Activated CD4-positive, alpha-beta T cell treated with anti-CD3 and anti-CD28 coated beads for 36 hours (primary cell): Measurements from ENCODE around the gene NMRK2. TPM values are rescaled to one million over a fixed set of nuclear protein-coding genes. Genes with fewer than 3 reads are reported as not detected.
"Not testable (repeated sequence)": the region's sequence is repeated elsewhere in the genome, so short reads cannot be mapped to it uniquely, and the experiment has no call there.

Source experiments
- ATAC-seq: fragments of 200-7000 bp; cut with Tn5 transposase; one replicate; pipeline ENCODE4 v1.10.0; 2021; ENCODE audit warnings: mild to moderate bottlenecking, moderate library complexity
- CTCF ChIA-PET: fragments of 350-600 bp; sonication (Branson Sonifier 250); formaldehyde crosslinking; loops from one replicate; lab custom pipeline; 2021; ENCODE audit warnings: antibody characterized with exemption; lab: Charles Lee
- POLR2A ChIA-PET: fragments of 350-600 bp; sonication (Branson Sonifier 250); formaldehyde crosslinking; loops from one replicate; lab custom pipeline; 2021; ENCODE audit warnings: antibody characterized with exemption, inconsistent platforms; lab: Charles Lee
- DNase-seq: peaks from one replicate; pipeline ENCODE4 v3.0.0-alpha.2; 2020
- H3K27ac Mint-ChIP-seq: one replicate; pipeline ENCODE4 v1.8.0; 2021; ENCODE audit warnings: mixed read lengths
- H3K27me3 Mint-ChIP-seq: one replicate; pipeline ENCODE4 v1.8.0; 2021; ENCODE audit warnings: mixed read lengths
- H3K36me3 Mint-ChIP-seq: one replicate; pipeline ENCODE4 v1.8.0; 2021; ENCODE audit warnings: low read depth, mixed read lengths
- H3K4me1 Mint-ChIP-seq: one replicate; pipeline ENCODE4 v1.8.0; 2021; ENCODE audit warnings: mixed read lengths
- H3K4me3 Mint-ChIP-seq: one replicate; pipeline ENCODE4 v1.8.0; 2021; ENCODE audit warnings: mild to moderate bottlenecking, moderate library complexity, mixed read lengths
- H3K9me3 Mint-ChIP-seq: one replicate; pipeline ENCODE4 v1.8.0; 2021; ENCODE audit warnings: low read depth, mixed read lengths
- intact Hi-C, 2 experiments: fragments of 100-400 bp; cut with DNase I in 1 of 2; cut with micrococcal nuclease in 1 of 2; formaldehyde crosslinking; loops; one replicate each; pipeline versions ENCODE4 v1.14.2 to v1.15.1; 2022 to 2024; cut with DNase I, micrococcal nuclease
- total RNA-seq, 2 experiments: library from RNA; stranded (reverse); gene quantifications; one replicate each; pipeline ENCODE4 v1.2.3, GENCODE V29; 2021

Gene NMRK2
- total RNA-seq, 2 experiments from 2014 or later, result not detected

DNA sequence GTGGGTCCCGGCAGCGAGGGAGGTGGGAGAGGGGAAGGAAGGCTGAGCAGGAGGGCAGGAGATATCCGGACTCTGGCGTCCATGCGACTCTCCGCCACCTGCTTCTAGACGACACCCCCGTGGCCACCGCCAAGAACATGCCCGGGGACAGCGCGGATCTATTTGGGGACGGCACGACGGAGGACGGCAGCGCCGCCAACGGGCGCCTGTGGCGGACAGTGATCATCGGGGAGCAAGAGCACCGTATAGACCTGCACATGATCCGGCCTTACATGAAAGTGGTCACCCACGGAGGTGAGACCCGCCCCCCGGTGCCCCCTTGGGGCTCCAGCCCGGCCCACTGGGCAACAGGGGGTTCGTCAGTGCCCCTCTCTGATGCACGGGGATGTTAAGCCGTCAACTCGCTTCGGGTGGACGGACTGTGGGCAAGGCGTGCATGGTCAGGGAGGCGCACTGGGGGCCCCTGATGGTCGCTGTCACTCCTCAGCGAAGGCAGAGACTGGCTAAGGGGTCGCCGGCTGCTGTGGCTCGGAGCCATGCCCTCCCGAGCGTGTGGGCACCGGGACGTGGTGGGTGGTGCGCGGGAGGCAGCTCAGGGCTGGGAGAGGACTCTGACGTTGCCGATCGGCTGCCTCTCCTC is 25.1 kb upstream of the NMRK2 start:
- ATAC-seq, result no peak
- H3K27ac Mint-ChIP-seq, result no peak overlapping the region
- H3K4me1 Mint-ChIP-seq, result no peaks in the 10 kb centered on the region
- ChIA-PET POLR2A (no interaction called here), CTCF (no interaction called here)
- peaks cover 2% of the 10 kb centered on the region for H3K27me3 Mint-ChIP-seq
- H3K4me3 Mint-ChIP-seq, result no peak overlapping the region
- peaks cover 4% of the 10 kb centered on the region for H3K9me3 Mint-ChIP-seq
- no peaks in the 10 kb centered on the region for H3K36me3 Mint-ChIP-seq
- intact Hi-C loops, result no loop called here
- no peak for DNase-seq

DNA sequence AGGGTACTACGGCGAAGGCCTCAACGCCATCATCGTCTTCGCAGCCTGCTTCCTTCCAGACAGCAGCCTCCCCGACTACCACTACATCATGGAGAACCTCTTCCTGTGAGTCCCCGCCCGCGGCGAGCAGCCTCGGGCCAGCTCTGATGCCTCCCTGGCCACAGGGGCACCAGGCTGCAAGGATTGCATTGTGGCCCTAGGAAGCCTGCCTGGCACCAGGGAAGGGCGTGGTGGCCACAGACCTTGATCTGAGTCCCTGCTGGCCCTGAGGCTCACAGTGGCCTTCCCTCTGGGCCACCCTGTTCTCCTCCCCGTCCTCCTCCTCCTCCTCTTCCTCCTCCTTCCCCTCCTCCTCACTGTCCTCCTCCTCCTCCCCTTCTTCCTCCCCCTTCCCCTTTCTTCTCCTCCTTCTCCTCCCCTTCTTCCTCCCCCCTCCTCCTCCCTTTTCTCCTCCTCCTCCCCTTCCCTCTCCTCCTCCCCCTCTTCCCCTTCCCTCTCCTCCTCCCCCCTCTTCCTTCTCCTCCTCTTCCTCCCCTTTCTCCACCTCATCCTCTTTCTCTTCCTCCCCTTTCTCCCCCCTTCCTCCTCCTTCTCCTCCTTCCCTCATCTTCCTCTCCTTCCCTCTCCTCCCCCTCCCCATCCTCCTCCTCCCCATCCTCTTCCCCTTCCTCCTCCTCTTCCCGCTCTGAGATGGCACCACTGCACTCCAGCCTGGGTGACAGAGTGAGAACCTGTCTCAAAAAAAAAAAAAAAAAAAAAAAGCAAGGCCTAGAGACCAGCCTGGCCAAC is 24.4 kb upstream of the NMRK2 start:
- peaks cover 2% of the 10 kb centered on the region for H3K27me3 Mint-ChIP-seq
- H3K4me3 Mint-ChIP-seq, result no peak overlapping the region
- DNase-seq, result no peak
- H3K27ac Mint-ChIP-seq, result no peak overlapping the region
- ATAC-seq, result no peak
- intact Hi-C loops, result no loop called here
- no peaks in the 10 kb centered on the region for H3K4me1 Mint-ChIP-seq
- H3K9me3 Mint-ChIP-seq, result peaks cover 4% of the 10 kb centered on the region
- H3K36me3 Mint-ChIP-seq, result no peaks in the 10 kb centered on the region
- CTCF ChIA-PET, result no interaction called here
- POLR2A ChIA-PET, result no interaction called here

- intact Hi-C loops, result no loop called here
- POLR2A ChIA-PET, result no interaction called here
- ATAC-seq (no peak), DNase-seq (no peak)
- Mint-ChIP-seq H3K4me1 (no peaks in the 10 kb centered on the region), H3K9me3 (peaks cover 4% of the 10 kb centered on the region), H3K27me3 (peaks cover 2% of the 10 kb centered on the region), H3K4me3 (no peak overlapping the region), H3K36me3 (no peaks in the 10 kb centered on the region), H3K27ac (no peak overlapping the region)
- CTCF ChIA-PET, result interaction anchor here (0.7 kb wide), 1 partner anchor 135 kb away, joined by 5 read pairs; no protein-coding TSS in a partner anchor
These were observed 22.8 kb upstream of the NMRK2 start for GRCh38 chr19:3910105-3910504.

DNA sequence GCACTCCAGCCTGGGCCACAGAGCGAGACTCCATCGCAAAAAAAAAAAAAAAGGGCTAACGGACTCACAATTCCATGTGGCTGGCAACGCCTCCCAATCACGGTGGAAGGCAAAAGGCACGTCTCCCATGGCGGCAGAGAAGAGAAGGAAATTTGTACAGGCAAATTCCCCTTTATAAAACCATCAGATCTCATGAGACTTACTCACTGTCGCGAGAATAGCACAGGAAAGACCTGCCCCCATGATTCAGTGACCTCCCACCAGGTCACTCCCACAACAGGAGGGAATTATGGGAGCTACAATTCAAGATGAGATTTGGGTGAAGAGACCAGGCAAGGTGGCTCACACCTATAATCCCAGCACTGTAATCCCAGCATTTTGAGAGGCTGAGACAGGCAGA is 18.7 kb upstream of the NMRK2 start:
- DNase-seq (no peak), ATAC-seq (no peak)
- Mint-ChIP-seq H3K9me3 (peaks cover 4% of the 10 kb centered on the region), H3K4me3 (no peak overlapping the region), H3K4me1 (no peaks in the 10 kb centered on the region), H3K27ac (no peak overlapping the region), H3K36me3 (no peaks in the 10 kb centered on the region), H3K27me3 (no peaks in the 10 kb centered on the region)
- CTCF ChIA-PET, result no interaction called here
- POLR2A ChIA-PET, result no interaction called here
- intact Hi-C loops, result no loop called here

GRCh38 chr19:3916033-3916432 is 16.8 kb upstream of the NMRK2 start:
- CTCF ChIA-PET, result no interaction called here
- POLR2A ChIA-PET, result no interaction called here
- intact Hi-C loops, result no loop called here
- H3K4me3 Mint-ChIP-seq, result no peak overlapping the region
- H3K9me3 Mint-ChIP-seq, result no peaks in the 10 kb centered on the region
- no peaks in the 10 kb centered on the region for H3K4me1 Mint-ChIP-seq
- no peaks in the 10 kb centered on the region for H3K27me3 Mint-ChIP-seq
- H3K27ac Mint-ChIP-seq, result no peak overlapping the region
- ATAC-seq, result no peak
- H3K36me3 Mint-ChIP-seq, result no peaks in the 10 kb centered on the region
- no peak for DNase-seq

DNA sequence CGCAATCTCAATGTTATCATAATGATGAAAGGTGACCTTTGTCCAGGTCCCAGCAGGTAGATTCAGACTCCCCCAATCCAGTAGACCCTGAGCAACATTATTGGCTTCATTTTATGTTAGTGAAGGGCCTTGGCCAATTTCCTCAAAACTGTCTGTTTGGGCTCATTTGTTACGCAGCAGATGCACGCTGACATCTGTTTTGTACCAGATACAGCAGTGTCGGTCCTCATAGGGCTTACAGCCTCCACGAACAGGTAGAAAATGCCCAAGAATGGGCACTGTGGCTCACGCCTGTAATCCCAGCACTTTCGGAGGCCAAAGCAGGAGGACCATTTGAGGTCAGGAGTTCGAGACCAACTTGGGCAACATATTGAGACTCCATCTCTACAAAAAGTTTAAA is 13.1 kb upstream of the NMRK2 start:
- CTCF ChIA-PET, result no interaction called here
- POLR2A ChIA-PET, result no interaction called here
- no peaks in the 10 kb centered on the region for H3K4me1 Mint-ChIP-seq
- H3K9me3 Mint-ChIP-seq, result peaks cover 5% of the 10 kb centered on the region
- intact Hi-C loops, result no loop called here
- H3K36me3 Mint-ChIP-seq, result no peaks in the 10 kb centered on the region
- no peak overlapping the region for H3K27ac Mint-ChIP-seq
- DNase-seq (no peak), ATAC-seq (no peak)
- no peaks in the 10 kb centered on the region for H3K27me3 Mint-ChIP-seq
- no peak overlapping the region for H3K4me3 Mint-ChIP-seq

DNA sequence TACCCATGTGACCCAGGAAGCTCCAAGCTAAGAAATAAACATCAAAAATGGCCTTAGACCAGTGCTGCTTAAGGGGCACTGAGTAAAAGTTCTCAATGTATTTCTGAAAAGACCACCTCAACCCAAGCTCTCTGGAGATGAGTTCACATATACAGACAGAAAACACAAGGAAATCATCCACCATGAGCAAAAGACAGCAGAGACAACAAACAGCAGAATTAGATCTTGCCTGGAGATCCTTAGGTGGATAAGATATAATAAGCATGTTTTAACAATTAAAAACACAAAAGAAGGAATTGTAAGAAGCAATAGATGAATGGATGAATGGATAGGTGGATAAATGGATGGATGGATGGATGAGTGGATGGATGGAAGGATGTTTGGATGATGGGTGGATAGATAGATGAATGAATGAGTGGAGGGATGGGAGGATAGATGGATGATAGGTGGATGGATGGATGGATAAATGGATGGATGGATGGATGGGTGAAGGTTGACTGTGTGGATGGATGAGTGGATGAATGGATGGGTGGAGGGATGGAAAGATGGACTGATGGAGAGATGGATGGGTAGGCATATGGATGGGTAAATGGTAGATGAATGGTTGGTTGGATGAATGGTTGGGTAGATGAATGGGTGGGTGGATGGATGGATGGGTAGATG is 9.6 kb upstream of the NMRK2 start:
- DNase-seq (no peak), ATAC-seq (no peak)
- CTCF ChIA-PET, result no interaction called here
- Mint-ChIP-seq H3K9me3 (peaks cover 5% of the 10 kb centered on the region), H3K4me1 (no peaks in the 10 kb centered on the region), H3K4me3 (no peak overlapping the region), H3K27ac (no peak overlapping the region), H3K27me3 (no peaks in the 10 kb centered on the region), H3K36me3 (no peaks in the 10 kb centered on the region)
- intact Hi-C loops, result no loop called here
- POLR2A ChIA-PET, result no interaction called here

- intact Hi-C loops, result no loop called here
These were observed 9.0 kb upstream of the NMRK2 start for GRCh38 chr19:3923912-3924311.

DNA sequence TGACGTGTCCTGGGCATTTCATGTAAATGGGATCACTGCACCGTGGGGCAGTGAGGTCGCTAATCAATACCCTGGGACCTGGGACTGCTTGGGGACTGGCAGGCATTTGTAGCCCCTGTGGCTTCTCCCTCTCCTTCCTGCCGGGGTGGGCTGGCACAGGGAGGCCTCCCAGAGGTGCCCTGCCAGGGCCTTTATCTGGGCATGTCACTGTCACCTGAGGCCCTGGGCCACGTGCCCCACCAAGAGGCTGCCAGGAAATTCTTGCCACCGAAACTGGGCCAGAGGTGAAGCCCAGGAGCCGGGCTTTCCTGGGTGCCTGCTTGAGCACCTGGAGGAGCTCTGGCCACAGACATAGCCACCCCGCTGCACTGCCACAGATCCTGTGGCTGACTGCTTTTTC is 1.8 kb upstream of the NMRK2 start:
- CTCF ChIA-PET, result no interaction called here
- H3K27me3 Mint-ChIP-seq, result peaks cover 4% of the 10 kb centered on the region

More at GRCh38 chr19:3923912-3924311, 9.0 kb upstream of the NMRK2 start:
- no peak overlapping the region for H3K4me3 Mint-ChIP-seq
- ChIA-PET POLR2A (no interaction called here), CTCF (no interaction called here)
- H3K27me3 Mint-ChIP-seq, result no peaks in the 10 kb centered on the region
- H3K27ac Mint-ChIP-seq, result no peak overlapping the region
- H3K36me3 Mint-ChIP-seq, result no peaks in the 10 kb centered on the region
- H3K9me3 Mint-ChIP-seq, result peaks cover 5% of the 10 kb centered on the region
- ATAC-seq, result no peak
- H3K4me1 Mint-ChIP-seq, result no peaks in the 10 kb centered on the region
- DNase-seq, result no peak

GRCh38 chr19:3936506-3937442 is 3.9 kb downstream of the NMRK2 start:
- ChIA-PET POLR2A (no interaction called here), CTCF (no interaction called here)
- no peaks in the 10 kb centered on the region for H3K9me3 Mint-ChIP-seq
- intact Hi-C loops, result no loop called here
- ATAC-seq (no peak), DNase-seq (no peak)
- no peak overlapping the region for H3K4me3 Mint-ChIP-seq
- no peaks in the 10 kb centered on the region for H3K36me3 Mint-ChIP-seq
- H3K27ac Mint-ChIP-seq, result no peak overlapping the region
- H3K27me3 Mint-ChIP-seq, result peaks cover 4% of the 10 kb centered on the region
- no peaks in the 10 kb centered on the region for H3K4me1 Mint-ChIP-seq

More for the DNA sequence above, 1.8 kb upstream of the NMRK2 start:
- Mint-ChIP-seq H3K4me3 (no peak overlapping the region), H3K4me1 (no peaks in the 10 kb centered on the region), H3K9me3 (no peaks in the 10 kb centered on the region), H3K36me3 (no peaks in the 10 kb centered on the region), H3K27ac (no peak overlapping the region)
- DNase-seq (no peak), ATAC-seq (no peak)
- intact Hi-C loops, result no loop called here
- POLR2A ChIA-PET, result no interaction called here

DNA sequence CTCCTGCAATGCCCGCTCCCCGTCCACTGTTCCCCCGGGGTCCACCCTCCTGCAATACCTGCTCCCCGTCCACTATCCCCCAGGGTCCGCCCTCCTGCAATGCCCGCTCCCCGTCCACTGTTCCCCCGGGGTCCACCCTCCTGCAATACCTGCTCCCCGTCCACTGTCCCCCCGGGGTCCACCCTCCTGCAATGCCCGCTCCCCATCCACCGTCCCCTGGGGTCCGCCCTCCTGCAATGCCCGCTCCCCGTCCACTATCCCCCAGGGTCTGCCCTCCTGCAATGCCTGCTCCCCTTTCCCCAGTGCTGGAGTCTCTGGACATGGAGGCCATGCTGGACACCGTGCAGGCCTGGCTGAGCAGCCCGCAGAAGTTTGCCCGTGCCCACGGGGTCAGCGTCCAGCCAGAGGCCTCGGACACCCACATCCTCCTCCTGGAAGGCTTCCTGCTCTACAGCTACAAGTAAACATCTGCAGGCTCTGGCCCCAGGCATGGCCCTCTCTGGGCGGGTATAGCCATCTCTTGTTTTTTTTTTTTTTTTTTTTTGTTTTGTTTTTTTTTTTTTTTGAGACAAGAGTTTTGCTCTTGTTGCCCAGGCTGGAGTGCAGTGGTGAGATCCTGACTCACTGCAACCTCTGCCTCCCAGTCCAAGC is 5.6 kb downstream of the NMRK2 start:
- H3K27ac Mint-ChIP-seq, H3K36me3 Mint-ChIP-seq, POLR2A ChIA-PET, H3K27me3 Mint-ChIP-seq, intact Hi-C loops, ATAC-seq, H3K4me3 Mint-ChIP-seq, H3K9me3 Mint-ChIP-seq, DNase-seq, H3K4me1 Mint-ChIP-seq: not testable (repeated sequence)
- CTCF ChIA-PET, result interaction anchor here (0.8 kb wide), 1 partner anchor 419 kb away, joined by 4 read pairs; no protein-coding TSS in a partner anchor
